B cell (primary cell): ENCODE measurements around the gene ANAPC7.

Source experiments
- CTCF ChIP-seq: fragments of 200-600 bp; IDR thresholded peaks from one replicate; pipeline ENCODE4 v1.8.0; 2022; ENCODE audit warnings: antibody characterized with exemption, mild to moderate bottlenecking
- EZH2 ChIP-seq: IDR thresholded peaks from 2 replicates; pipeline ENCODE4 v1.6.1; 2012; ENCODE audit warnings: borderline replicate concordance, low read depth, mild to moderate bottlenecking, moderate library complexity, low read length; ENCODE audit not compliant: insufficient read depth, poor library complexity, severe bottlenecking

GRCh38 chr12:110366321-110367142, 37.0 kb downstream of the ANAPC7 start:
- no peak for TF ChIP-seq CTCF
- no peak for TF ChIP-seq EZH2
